Panc1 (cell line): ENCODE data around the gene LMO1. TPM values are rescaled to one million over a fixed set of nuclear protein-coding genes. Genes with fewer than 3 reads are reported as not detected.

Experiments
- ATAC-seq: fragments of 200-7000 bp; cut with Tn5 transposase; 2 replicates; pipeline ENCODE4 v1.9.1; 2020; ENCODE audit warnings: mild to moderate bottlenecking, moderate library complexity
- BruUV-seq: library from RNA; stranded (reverse); fragments of 400-500 nt; replicated peaks from 2 replicates; lab custom pipeline; 2021; lab: Mats Ljungman, UMichigan
- CTCF ChIA-PET: fragments of 300-600 bp; sonication (Branson Sonifier 250); formaldehyde crosslinking; loops from one replicate; lab custom pipeline; 2022; ENCODE audit warnings: antibody characterized with exemption; lab: Charles Lee
- POLR2A ChIA-PET: fragments of 300-600 bp; sonication (Branson Sonifier 250); formaldehyde crosslinking; loops from one replicate; lab custom pipeline; 2022; ENCODE audit warnings: antibody characterized with exemption; lab: Charles Lee
- DNase-seq: peaks from one replicate; pipeline ENCODE4 v3.0.0-alpha.2; 2010; ENCODE audit warnings: low read depth, low spot score
- H3K27ac ChIP-seq: 2 replicates; pipeline ENCODE4 v1.5.1; 2011; ENCODE audit warnings: mild to moderate bottlenecking, low read length, inconsistent platforms
- H3K27me3 ChIP-seq: fragments of 200-500 bp; sonication (Bioruptor generic); 2 replicates; pipeline ENCODE4 v1.6.0; 2014; ENCODE audit warnings: low read length, inconsistent platforms; ENCODE audit not compliant: control insufficient read depth, insufficient read depth
- H3K36me3 ChIP-seq: fragments of 200-500 bp; sonication (Bioruptor generic); 2 replicates; pipeline ENCODE4 v1.5.1; 2014; ENCODE audit warnings: inconsistent platforms, mild to moderate bottlenecking, low read length, moderate library complexity; ENCODE audit not compliant: control insufficient read depth, insufficient read depth
- H3K4me1 ChIP-seq: 2 replicates; pipeline ENCODE4 v1.5.1; 2011; ENCODE audit warnings: inconsistent platforms, mild to moderate bottlenecking, low read length, moderate library complexity; ENCODE audit not compliant: control insufficient read depth, insufficient read depth
- H3K4me3 ChIP-seq, 2 experiments: 2 replicates each; pipeline ENCODE4 v1.5.1; 2011 to 2012; ENCODE audit warnings: low read depth in 2 of 2, low read length in 2 of 2, mild to moderate bottlenecking in 2 of 2, inconsistent platforms in 1 of 2, moderate library complexity in 1 of 2
- H3K9me3 ChIP-seq: fragments of 200-500 bp; sonication (Bioruptor generic); 2 replicates; pipeline ENCODE4 v1.5.1; 2014; ENCODE audit warnings: low read depth, mild to moderate bottlenecking, inconsistent platforms, low read length, moderate library complexity; ENCODE audit not compliant: control insufficient read depth, insufficient read depth
- POLR2AphosphoS5 ChIP-seq: IDR thresholded peaks from 2 replicates; pipeline ENCODE4 v1.6.1; 2012; ENCODE audit warnings: mild to moderate bottlenecking, low read depth, low read length, moderate library complexity
- SIN3A ChIP-seq: IDR thresholded peaks from 2 replicates; pipeline ENCODE4 v1.6.1; 2012; ENCODE audit warnings: low read depth, mild to moderate bottlenecking, low read length, moderate library complexity, borderline replicate concordance; ENCODE audit not compliant: insufficient read depth
- TCF7L2 ChIP-seq: IDR thresholded peaks from 2 replicates; pipeline ENCODE4 v1.6.1; 2011; ENCODE audit warnings: mild to moderate bottlenecking, low read depth, low read length, inconsistent platforms
- in situ Hi-C: cut with HindIII; loops from 2 replicates; pipeline ENCODE4 v1.10.0; 2016; ENCODE audit warnings: low sequenced_read_pairs, low pct_unique_long_range_greater_than_20kb
- intact Hi-C: fragments of 100-400 bp; cut with micrococcal nuclease; formaldehyde crosslinking; loops from one replicate; pipeline ENCODE4 v1.10.0; 2022; ENCODE audit not compliant: unreplicated experiment
- total RNA-seq: library from RNA; stranded (reverse); gene quantifications from one replicate; pipeline ENCODE4 v1.2.1, GENCODE V29; 2021; ENCODE audit not compliant: unreplicated experiment
- TF ChIP-seq, protein P1 (sequence below), 2 experiments: IDR thresholded peaks; 2 replicates each; pipeline ENCODE4 v1.6.1; 2011 to 2012; ENCODE audit warnings: low read depth in 2 of 2, control low read depth in 1 of 2, low read length in 1 of 2, mild to moderate bottlenecking in 1 of 2, moderate library complexity in 1 of 2; ENCODE audit not compliant: insufficient read depth in 1 of 2
- TF ChIP-seq, protein P2 (sequence below): fragments of 450-650 bp; IDR thresholded peaks from 2 replicates; pipeline ENCODE4 v1.5.1; 2017; ENCODE audit warnings: mild to moderate bottlenecking

LMO1 gene
- total RNA-seq, 1 experiment from 2014 or later = not detected

DNA sequence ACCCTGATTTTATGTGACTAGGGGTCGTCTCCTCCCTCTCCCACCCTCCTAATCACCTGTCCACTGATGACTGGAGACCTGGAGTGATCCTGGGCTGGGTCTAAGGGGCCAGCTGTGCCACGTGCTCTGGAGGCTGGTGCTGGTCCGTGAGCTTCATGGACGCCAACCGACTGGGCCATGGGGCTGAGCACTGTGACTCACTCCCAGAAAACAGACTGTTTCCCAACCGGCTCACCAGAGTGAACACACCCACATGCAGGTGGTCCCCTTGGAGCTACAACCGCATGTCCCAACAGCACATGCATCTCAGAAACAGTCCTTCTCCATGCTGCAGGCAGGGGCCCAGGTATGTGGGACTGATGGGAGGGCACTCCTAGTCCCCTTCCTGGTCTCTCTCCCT, 14.0 kb upstream of the LMO1 start:
- Histone ChIP-seq H3K9me3 (no peaks in the 10 kb centered on the region), H3K27ac (no peak overlapping the region), H3K4me3 (no peak overlapping the region), H3K36me3 (no peaks in the 10 kb centered on the region), H3K4me1 (no peaks in the 10 kb centered on the region), H3K27me3 (peaks cover 26% of the 10 kb centered on the region)
- no TSS peak for BruUV-seq
- in situ Hi-C loops (no loop called here), intact Hi-C loops (no loop called here)
- ChIA-PET POLR2A (no interaction called here), CTCF (interaction anchor here (0.5 kb wide), 1 partner anchor 30 kb away, joined by 3 read pairs; no protein-coding TSS in a partner anchor)
- DNase-seq (no peak), ATAC-seq (no peak)
- TF ChIP-seq TCF7L2 = no peak
- TF ChIP-seq, protein P1, sequence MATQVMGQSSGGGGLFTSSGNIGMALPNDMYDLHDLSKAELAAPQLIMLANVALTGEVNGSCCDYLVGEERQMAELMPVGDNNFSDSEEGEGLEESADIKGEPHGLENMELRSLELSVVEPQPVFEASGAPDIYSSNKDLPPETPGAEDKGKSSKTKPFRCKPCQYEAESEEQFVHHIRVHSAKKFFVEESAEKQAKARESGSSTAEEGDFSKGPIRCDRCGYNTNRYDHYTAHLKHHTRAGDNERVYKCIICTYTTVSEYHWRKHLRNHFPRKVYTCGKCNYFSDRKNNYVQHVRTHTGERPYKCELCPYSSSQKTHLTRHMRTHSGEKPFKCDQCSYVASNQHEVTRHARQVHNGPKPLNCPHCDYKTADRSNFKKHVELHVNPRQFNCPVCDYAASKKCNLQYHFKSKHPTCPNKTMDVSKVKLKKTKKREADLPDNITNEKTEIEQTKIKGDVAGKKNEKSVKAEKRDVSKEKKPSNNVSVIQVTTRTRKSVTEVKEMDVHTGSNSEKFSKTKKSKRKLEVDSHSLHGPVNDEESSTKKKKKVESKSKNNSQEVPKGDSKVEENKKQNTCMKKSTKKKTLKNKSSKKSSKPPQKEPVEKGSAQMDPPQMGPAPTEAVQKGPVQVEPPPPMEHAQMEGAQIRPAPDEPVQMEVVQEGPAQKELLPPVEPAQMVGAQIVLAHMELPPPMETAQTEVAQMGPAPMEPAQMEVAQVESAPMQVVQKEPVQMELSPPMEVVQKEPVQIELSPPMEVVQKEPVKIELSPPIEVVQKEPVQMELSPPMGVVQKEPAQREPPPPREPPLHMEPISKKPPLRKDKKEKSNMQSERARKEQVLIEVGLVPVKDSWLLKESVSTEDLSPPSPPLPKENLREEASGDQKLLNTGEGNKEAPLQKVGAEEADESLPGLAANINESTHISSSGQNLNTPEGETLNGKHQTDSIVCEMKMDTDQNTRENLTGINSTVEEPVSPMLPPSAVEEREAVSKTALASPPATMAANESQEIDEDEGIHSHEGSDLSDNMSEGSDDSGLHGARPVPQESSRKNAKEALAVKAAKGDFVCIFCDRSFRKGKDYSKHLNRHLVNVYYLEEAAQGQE (IDR thresholded peaks at IDR 0.05; ENCODE audit: insufficient read depth in 1 of 2, low read depth in 2 of 2, low read length in 1 of 2) = no peak
- TF ChIP-seq, protein P2, sequence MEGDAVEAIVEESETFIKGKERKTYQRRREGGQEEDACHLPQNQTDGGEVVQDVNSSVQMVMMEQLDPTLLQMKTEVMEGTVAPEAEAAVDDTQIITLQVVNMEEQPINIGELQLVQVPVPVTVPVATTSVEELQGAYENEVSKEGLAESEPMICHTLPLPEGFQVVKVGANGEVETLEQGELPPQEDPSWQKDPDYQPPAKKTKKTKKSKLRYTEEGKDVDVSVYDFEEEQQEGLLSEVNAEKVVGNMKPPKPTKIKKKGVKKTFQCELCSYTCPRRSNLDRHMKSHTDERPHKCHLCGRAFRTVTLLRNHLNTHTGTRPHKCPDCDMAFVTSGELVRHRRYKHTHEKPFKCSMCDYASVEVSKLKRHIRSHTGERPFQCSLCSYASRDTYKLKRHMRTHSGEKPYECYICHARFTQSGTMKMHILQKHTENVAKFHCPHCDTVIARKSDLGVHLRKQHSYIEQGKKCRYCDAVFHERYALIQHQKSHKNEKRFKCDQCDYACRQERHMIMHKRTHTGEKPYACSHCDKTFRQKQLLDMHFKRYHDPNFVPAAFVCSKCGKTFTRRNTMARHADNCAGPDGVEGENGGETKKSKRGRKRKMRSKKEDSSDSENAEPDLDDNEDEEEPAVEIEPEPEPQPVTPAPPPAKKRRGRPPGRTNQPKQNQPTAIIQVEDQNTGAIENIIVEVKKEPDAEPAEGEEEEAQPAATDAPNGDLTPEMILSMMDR = no peak
- TF ChIP-seq SIN3A = no peak

DNA sequence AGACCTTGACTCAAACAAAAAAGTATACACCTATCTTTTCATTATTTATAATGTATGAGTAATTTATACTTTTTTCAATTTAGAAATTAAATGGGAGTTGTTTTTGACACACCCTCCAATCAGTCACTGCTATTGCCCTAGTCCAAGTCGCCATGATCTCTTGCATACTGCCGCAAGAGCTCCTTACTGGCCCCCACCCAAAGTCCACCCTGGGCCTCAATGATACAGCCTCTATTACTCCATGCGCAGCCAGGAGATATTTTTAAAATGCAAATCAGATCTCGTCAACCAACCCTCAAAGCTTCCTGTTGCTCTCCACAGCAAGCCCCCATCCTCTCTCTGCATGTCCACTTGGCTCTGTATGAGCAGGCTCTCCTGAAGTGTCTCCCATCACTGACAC, 12.8 kb upstream of the LMO1 start:
- Histone ChIP-seq H3K4me1 (no peaks in the 10 kb centered on the region), H3K27ac (no peak overlapping the region), H3K9me3 (no peaks in the 10 kb centered on the region), H3K27me3 (peaks cover 37% of the 10 kb centered on the region), H3K36me3 (no peaks in the 10 kb centered on the region), H3K4me3 (no peak overlapping the region)
- no TSS peak for BruUV-seq
- DNase-seq (no peak), ATAC-seq (no peak)
- TF ChIP-seq, protein P2 = no peak
- TF ChIP-seq TCF7L2 = no peak
- no peak for TF ChIP-seq SIN3A
- TF ChIP-seq POLR2AphosphoS5 = no peak
- TF ChIP-seq, protein P1 (IDR thresholded peaks at IDR 0.05; ENCODE audit: insufficient read depth in 1 of 2, low read depth in 2 of 2, low read length in 1 of 2) = no peak
- POLR2A ChIA-PET = no interaction called here
- in situ Hi-C loops (no loop called here), intact Hi-C loops (no loop called here)
- CTCF ChIA-PET = no interaction called here
